HCT116 (cell line): ENCODE data around the gene HCST. TPM values are rescaled to one million over a fixed set of nuclear protein-coding genes. Genes with fewer than 3 reads are reported as not detected.
A peak's percentile ranks its signal among the peaks of the same experiment; 100 is the strongest.

Source experiments
- ATAC-seq: fragments of 200-7000 bp; cut with Tn5 transposase; 2 replicates; pipeline ENCODE4 v1.9.1; 2020; ENCODE audit warnings: mild to moderate bottlenecking, moderate library complexity
- BruUV-seq: library from RNA; stranded (reverse); fragments of 400-500 nt; replicated peaks from 2 replicates; lab custom pipeline; 2021; lab: Mats Ljungman, UMichigan
- CTCF ChIA-PET: fragments of 300-600 bp; sonication (Branson Sonifier 250); formaldehyde crosslinking; loops from one replicate; lab custom pipeline; 2021; ENCODE audit warnings: antibody characterized with exemption; lab: Charles Lee
- POLR2A ChIA-PET: fragments of 300-600, 350-600 bp; sonication (Branson Sonifier 250); formaldehyde crosslinking; loops from one replicate; lab custom pipeline; 2021; ENCODE audit warnings: antibody characterized with exemption; lab: Charles Lee
- RAD21 ChIA-PET, 2 experiments: fragments of 300-600 bp; sonication (Branson Sonifier 250); formaldehyde crosslinking; loops; one replicate each; lab custom pipeline; 2023; ENCODE audit warnings: low total read pairs in 2 of 2; ENCODE audit not compliant: uncharacterized antibody in 2 of 2, unreplicated experiment in 2 of 2, low non-redundant PET in 1 of 2; lab: Charles Lee
- DNase-seq: peaks from one replicate; pipeline ENCODE4 v3.0.0-alpha.2; 2010; ENCODE audit warnings: low read depth, low spot score
- H2AFZ ChIP-seq: fragments of 200-600 bp; shearing (Covaris generic), sonication (generic); 2 replicates; pipeline ENCODE4 v1.6.1; 2017; ENCODE audit warnings: low read depth, mixed run types, mixed read lengths, antibody characterized with exemption, low read length; ENCODE audit not compliant: poor library complexity, severe bottlenecking
- H3K27ac ChIP-seq: 2 replicates; pipeline ENCODE4 v1.5.1; 2012; ENCODE audit warnings: low read depth, low read length
- H3K27me3 ChIP-seq: fragments of 200-600 bp; sonication (generic); 2 replicates; pipeline ENCODE4 v1.6.1; 2016; ENCODE audit warnings: mixed run types, low read length, mixed read lengths; ENCODE audit not compliant: insufficient read depth
- H3K36me3 ChIP-seq, 2 experiments: fragments of 200-500 bp in 1 of 2; fragments of 200-600 bp in 1 of 2; sonication (Bioruptor generic) in 1 of 2; sonication (generic) in 1 of 2; 2 replicates each; pipeline versions ENCODE4 v1.5.1 to v1.6.1; 2014 to 2016; ENCODE audit warnings: low read length in 2 of 2, inconsistent platforms in 1 of 2, mixed read lengths in 1 of 2, mixed run types in 1 of 2; ENCODE audit not compliant: insufficient read depth in 2 of 2, control insufficient read depth in 1 of 2
- H3K4me1 ChIP-seq, 2 experiments: fragments of 200-600 bp in 1 of 2; sonication (generic) in 1 of 2; 2 replicates each; pipeline versions ENCODE4 v1.5.1 to v1.6.1; 2012 to 2017; ENCODE audit warnings: low read length in 2 of 2, inconsistent platforms in 1 of 2, mild to moderate bottlenecking in 1 of 2, mixed read lengths in 1 of 2, mixed run types in 1 of 2, moderate library complexity in 1 of 2; ENCODE audit not compliant: insufficient read depth in 2 of 2, control insufficient read depth in 1 of 2
- H3K4me2 ChIP-seq: fragments of 200-600 bp; sonication (generic); 2 replicates; pipeline ENCODE4 v1.6.1; 2017; ENCODE audit warnings: mixed run types, low read length, mixed read lengths
- H3K4me3 ChIP-seq, 2 experiments: fragments of 200-600 bp in 1 of 2; sonication (generic) in 1 of 2; replicated peaks in 1 of 2; 2 replicates each; pipeline ENCODE4 v1.5.1; 2011 to 2016; ENCODE audit warnings: low read length in 2 of 2, control low read depth in 1 of 2, low read depth in 1 of 2, mild to moderate bottlenecking in 1 of 2, mixed read lengths in 1 of 2, mixed run types in 1 of 2
- H3K79me2 ChIP-seq: fragments of 200-600 bp; sonication (generic); 2 replicates; pipeline ENCODE4 v1.6.1; 2017; ENCODE audit warnings: mild to moderate bottlenecking, mixed run types, low read length, moderate library complexity, mixed read lengths; ENCODE audit not compliant: insufficient read depth
- H3K9ac ChIP-seq: fragments of 200-600 bp; sonication (generic); 2 replicates; pipeline ENCODE4 v1.6.1; 2016; ENCODE audit warnings: low read length, mixed read lengths
- H3K9me2 ChIP-seq: fragments of 200-600 bp; sonication (generic), shearing (Covaris generic); 2 replicates; pipeline ENCODE4 v1.6.1; 2017; ENCODE audit warnings: mixed run types, mild to moderate bottlenecking, moderate library complexity; ENCODE audit not compliant: insufficient read depth
- H3K9me3 ChIP-seq, 2 experiments: fragments of 200-500 bp in 1 of 2; fragments of 200-600 bp in 1 of 2; sonication (Bioruptor generic) in 1 of 2; sonication (generic) in 1 of 2; 2 replicates each; pipeline ENCODE4 v1.6.1; 2014 to 2017; ENCODE audit warnings: low read length in 2 of 2, mixed read lengths in 2 of 2, inconsistent platforms in 1 of 2, low read depth in 1 of 2, mild to moderate bottlenecking in 1 of 2, mixed run types in 1 of 2, moderate library complexity in 1 of 2; ENCODE audit not compliant: control insufficient read depth in 1 of 2, insufficient read depth in 1 of 2
- H4K20me1 ChIP-seq: fragments of 200-600 bp; sonication (generic), shearing (Covaris generic); 2 replicates; pipeline ENCODE4 v1.6.1; 2017; ENCODE audit warnings: mixed run types, mild to moderate bottlenecking, moderate library complexity; ENCODE audit not compliant: insufficient read depth
- ATF3 ChIP-seq: IDR thresholded peaks from 2 replicates; pipeline ENCODE4 v1.6.1; 2012
- CBX3 ChIP-seq: IDR thresholded peaks from 2 replicates; pipeline ENCODE4 v1.6.1; 2012; ENCODE audit warnings: low read depth
- CEBPB ChIP-seq: IDR thresholded peaks from 2 replicates; pipeline ENCODE4 v1.6.1; 2012; ENCODE audit warnings: low read depth
- EGR1 ChIP-seq: IDR thresholded peaks from 2 replicates; pipeline ENCODE4 v1.6.1; 2012; ENCODE audit warnings: low read depth
- ELF1 ChIP-seq: IDR thresholded peaks from 2 replicates; pipeline ENCODE4 v1.6.1; 2012; ENCODE audit warnings: low read depth, borderline replicate concordance
- EZH2 ChIP-seq: fragments of 200-600 bp; sonication (generic); IDR thresholded peaks from 2 replicates; pipeline ENCODE4 v1.6.1; 2017; ENCODE audit warnings: antibody characterized with exemption, mixed run types
- EZH2phosphoT487 ChIP-seq: fragments of 200-600 bp; IDR thresholded peaks from 2 replicates; pipeline ENCODE4 v1.6.1; 2018; ENCODE audit warnings: antibody characterized with exemption, borderline replicate concordance
- FOSL1 ChIP-seq: IDR thresholded peaks from 2 replicates; pipeline ENCODE4 v1.6.1; 2012; ENCODE audit warnings: low read depth
- JUND ChIP-seq: IDR thresholded peaks from 2 replicates; pipeline ENCODE4 v1.6.1; 2012
- POLR2A ChIP-seq: IDR thresholded peaks from 2 replicates; pipeline ENCODE4 v1.7.0; 2011; ENCODE audit warnings: borderline replicate concordance; ENCODE audit not compliant: insufficient read depth, insufficient read length; ENCODE audit errors: extremely low read depth
- RAD21 ChIP-seq: IDR thresholded peaks from 2 replicates; pipeline ENCODE4 v1.6.1; 2012; ENCODE audit warnings: low read depth, mild to moderate bottlenecking
- REST ChIP-seq: IDR thresholded peaks from 2 replicates; pipeline ENCODE4 v1.6.1; 2012; ENCODE audit warnings: low read depth
- SIN3A ChIP-seq: IDR thresholded peaks from 2 replicates; pipeline ENCODE4 v1.6.1; 2012; ENCODE audit warnings: low read depth
- SP1 ChIP-seq: IDR thresholded peaks from 2 replicates; pipeline ENCODE4 v1.6.1; 2012; ENCODE audit warnings: low read depth
- TCF7L2 ChIP-seq: IDR thresholded peaks from 2 replicates; pipeline ENCODE4 v1.7.0; 2011; ENCODE audit warnings: borderline replicate concordance, inconsistent platforms; ENCODE audit not compliant: insufficient read depth, insufficient read length; ENCODE audit errors: extremely low read depth
- ZFX ChIP-seq: fragments of 450-650 bp; IDR thresholded peaks from 2 replicates; pipeline ENCODE4 v1.6.1; 2017
- ZNF274 ChIP-seq: fragments of 200-500 bp; sonication (Bioruptor generic); IDR thresholded peaks from 2 replicates; pipeline ENCODE4 v1.6.1; 2014; ENCODE audit warnings: mild to moderate bottlenecking, low read depth, low read length, inconsistent platforms
- intact Hi-C: fragments of 100-400 bp; cut with micrococcal nuclease; formaldehyde crosslinking; loops from 2 replicates; pipeline ENCODE4 v1.10.0; 2022
- total RNA-seq: library from RNA; stranded (reverse); gene quantifications from one replicate; pipeline ENCODE4 v1.2.1, GENCODE V29; 2021; ENCODE audit not compliant: unreplicated experiment
- TF ChIP-seq, protein P1 (sequence below), 3 experiments: fragments of 200-600 bp in 1 of 3; sonication (generic) in 1 of 3; IDR thresholded peaks in 2 of 3; conservative IDR thresholded peaks in 1 of 3; 2 replicates each; pipeline ENCODE4 v1.5.1; 2012 to 2017; ENCODE audit warnings: low read depth in 2 of 3, low read length in 2 of 3, antibody characterized with exemption in 1 of 3, borderline replicate concordance in 1 of 3, control low read depth in 1 of 3, mild to moderate bottlenecking in 1 of 3, mixed read lengths in 1 of 3, mixed run types in 1 of 3, moderate library complexity in 1 of 3; ENCODE audit not compliant: insufficient read depth in 1 of 3
- TF ChIP-seq, protein P2 (sequence below): IDR thresholded peaks from 2 replicates; pipeline ENCODE4 v1.6.1; 2011; ENCODE audit warnings: mild to moderate bottlenecking, low read length, moderate library complexity; ENCODE audit not compliant: insufficient replicate concordance; ENCODE audit errors: extremely low read depth
- TF ChIP-seq, protein P3 (sequence below): IDR thresholded peaks from 2 replicates; pipeline ENCODE4 v1.6.1; 2012

Gene HCST
- total RNA-seq, 1 experiment from 2014 or later: 1.2 TPM

DNA sequence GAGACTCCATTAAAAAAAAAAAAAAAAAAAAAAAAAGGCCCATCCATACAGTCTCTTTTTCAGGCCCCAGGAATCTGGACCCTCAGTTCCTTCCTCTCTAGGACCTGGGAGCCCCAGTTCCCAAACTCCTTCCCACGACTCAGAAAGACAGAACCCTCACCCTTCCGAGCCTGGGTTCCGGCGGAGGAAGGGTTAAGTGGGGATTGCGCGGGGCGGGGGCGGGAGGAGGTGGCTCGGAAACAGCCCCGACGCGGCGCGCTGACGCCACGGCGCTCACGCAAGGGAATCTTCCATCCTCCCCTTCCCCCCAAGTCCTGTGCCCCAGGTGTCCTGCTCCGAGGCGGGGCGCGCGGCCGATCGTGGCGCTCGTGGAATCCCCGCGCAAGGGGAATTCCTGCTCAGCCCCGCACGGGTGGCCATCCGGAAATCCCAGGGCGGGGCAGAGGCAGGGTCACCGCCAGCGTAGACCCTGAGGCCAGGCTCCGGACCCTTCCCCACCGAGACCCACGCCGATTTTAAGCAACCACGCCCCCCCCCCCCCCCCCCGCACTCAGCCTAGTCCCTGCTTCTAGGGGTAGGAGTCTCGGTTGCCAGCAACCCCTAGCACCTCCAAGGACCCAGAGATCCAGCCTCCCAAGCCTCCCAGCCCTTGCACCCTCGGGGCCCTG, 2.6 kb upstream of the HCST start:
- peak overlapping the region; percentile 98 for H3K27ac ChIP-seq
- peak; percentile 72 for DNase-seq
- no peaks in the 10 kb centered on the region for H3K9me2 ChIP-seq
- H3K9ac ChIP-seq: peak overlapping the region; percentile 99
- H2AFZ ChIP-seq: no peak overlapping the region
- ChIA-PET CTCF (no interaction called here), POLR2A (interaction anchor here (1.2 kb wide), 1 partner anchor 29 kb away, joined by 3 read pairs; no protein-coding TSS in a partner anchor), RAD21 (no interaction called here)
- H3K36me3 ChIP-seq: peaks cover 12 to 28% of the 10 kb centered on the region in 2 experiments; a peak in 2 of 4 replicates
- H4K20me1 ChIP-seq: no peaks in the 10 kb centered on the region
- intact Hi-C loops: no loop called here
- H3K27me3 ChIP-seq: no peaks in the 10 kb centered on the region
- ATAC-seq: peak; percentile 80
- BruUV-seq: TSS peak; percentile 47
- H3K79me2 ChIP-seq: peaks cover 37% of the 10 kb centered on the region
- peak overlapping the region; percentile 91 for H3K4me2 ChIP-seq
- peaks cover 22 to 43% of the 10 kb centered on the region in 2 experiments for H3K4me1 ChIP-seq
- no peaks in the 10 kb centered on the region for H3K9me3 ChIP-seq
- H3K4me3 ChIP-seq: peak overlapping the region; percentile 98 to 99
- TF ChIP-seq RAD21: no peak
- peak; percentile 82 for TF ChIP-seq SP1
- TF ChIP-seq, protein P1, sequence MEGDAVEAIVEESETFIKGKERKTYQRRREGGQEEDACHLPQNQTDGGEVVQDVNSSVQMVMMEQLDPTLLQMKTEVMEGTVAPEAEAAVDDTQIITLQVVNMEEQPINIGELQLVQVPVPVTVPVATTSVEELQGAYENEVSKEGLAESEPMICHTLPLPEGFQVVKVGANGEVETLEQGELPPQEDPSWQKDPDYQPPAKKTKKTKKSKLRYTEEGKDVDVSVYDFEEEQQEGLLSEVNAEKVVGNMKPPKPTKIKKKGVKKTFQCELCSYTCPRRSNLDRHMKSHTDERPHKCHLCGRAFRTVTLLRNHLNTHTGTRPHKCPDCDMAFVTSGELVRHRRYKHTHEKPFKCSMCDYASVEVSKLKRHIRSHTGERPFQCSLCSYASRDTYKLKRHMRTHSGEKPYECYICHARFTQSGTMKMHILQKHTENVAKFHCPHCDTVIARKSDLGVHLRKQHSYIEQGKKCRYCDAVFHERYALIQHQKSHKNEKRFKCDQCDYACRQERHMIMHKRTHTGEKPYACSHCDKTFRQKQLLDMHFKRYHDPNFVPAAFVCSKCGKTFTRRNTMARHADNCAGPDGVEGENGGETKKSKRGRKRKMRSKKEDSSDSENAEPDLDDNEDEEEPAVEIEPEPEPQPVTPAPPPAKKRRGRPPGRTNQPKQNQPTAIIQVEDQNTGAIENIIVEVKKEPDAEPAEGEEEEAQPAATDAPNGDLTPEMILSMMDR (IDR thresholded peaks at IDR 0.05 in 2 of 3, conservative IDR thresholded peaks at IDR 0.05 in 1 of 3; ENCODE audit: borderline replicate concordance in 1 of 3, insufficient read depth in 1 of 3, low read depth in 2 of 3, low read length in 2 of 3): no peak
- no peak for TF ChIP-seq ZNF274
- no peak for TF ChIP-seq CEBPB
- no peak for TF ChIP-seq TCF7L2
- TF ChIP-seq ATF3: no peak
- no peak for TF ChIP-seq EZH2phosphoT487
- TF ChIP-seq EGR1: peak; percentile 98
- TF ChIP-seq ZFX: no peak
- TF ChIP-seq JUND: no peak
- no peak for TF ChIP-seq ELF1
- TF ChIP-seq FOSL1: no peak
- TF ChIP-seq CBX3: no peak
- TF ChIP-seq, protein P2, sequence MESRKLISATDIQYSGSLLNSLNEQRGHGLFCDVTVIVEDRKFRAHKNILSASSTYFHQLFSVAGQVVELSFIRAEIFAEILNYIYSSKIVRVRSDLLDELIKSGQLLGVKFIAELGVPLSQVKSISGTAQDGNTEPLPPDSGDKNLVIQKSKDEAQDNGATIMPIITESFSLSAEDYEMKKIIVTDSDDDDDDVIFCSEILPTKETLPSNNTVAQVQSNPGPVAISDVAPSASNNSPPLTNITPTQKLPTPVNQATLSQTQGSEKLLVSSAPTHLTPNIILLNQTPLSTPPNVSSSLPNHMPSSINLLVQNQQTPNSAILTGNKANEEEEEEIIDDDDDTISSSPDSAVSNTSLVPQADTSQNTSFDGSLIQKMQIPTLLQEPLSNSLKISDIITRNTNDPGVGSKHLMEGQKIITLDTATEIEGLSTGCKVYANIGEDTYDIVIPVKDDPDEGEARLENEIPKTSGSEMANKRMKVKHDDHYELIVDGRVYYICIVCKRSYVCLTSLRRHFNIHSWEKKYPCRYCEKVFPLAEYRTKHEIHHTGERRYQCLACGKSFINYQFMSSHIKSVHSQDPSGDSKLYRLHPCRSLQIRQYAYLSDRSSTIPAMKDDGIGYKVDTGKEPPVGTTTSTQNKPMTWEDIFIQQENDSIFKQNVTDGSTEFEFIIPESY: no peak
- TF ChIP-seq SIN3A: peak; percentile 41
- TF ChIP-seq EZH2: no peak
- TF ChIP-seq, protein P3, sequence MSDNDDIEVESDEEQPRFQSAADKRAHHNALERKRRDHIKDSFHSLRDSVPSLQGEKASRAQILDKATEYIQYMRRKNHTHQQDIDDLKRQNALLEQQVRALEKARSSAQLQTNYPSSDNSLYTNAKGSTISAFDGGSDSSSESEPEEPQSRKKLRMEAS: peak; percentile 64
- no peak for TF ChIP-seq POLR2A
- TF ChIP-seq REST: no peak
